Adrenal gland (tissue), 12 donors: Measurements from ENCODE around the gene RCAN1. TPM values are rescaled to one million over a fixed set of nuclear protein-coding genes. Genes with fewer than 3 reads are reported as not detected.
A peak's percentile ranks its signal among the peaks of the same experiment; 100 is the strongest.
"Not testable (repeated sequence)": the region's sequence is repeated elsewhere in the genome, so short reads cannot be mapped to it uniquely, and the experiment has no call there.

Experiments
- DNase-seq, 7 donors: peaks; one replicate each; pipeline ENCODE4 v3.0.0-alpha.2; 2019 to 2020
- H3K27ac ChIP-seq, 5 donors: fragments of 200-600 bp; sonication (generic) in 4 of 5; 1 replicate in 3 of 5; 2 replicates in 2 of 5; pipeline versions ENCODE4 v1.5.1 to v1.8.0; 2016 to 2020; ENCODE audit warnings: mild to moderate bottlenecking in 1 of 5
- H3K27me3 ChIP-seq: fragments of 200-600 bp; 2 replicates; pipeline ENCODE4 v1.8.0; 2021
- H3K36me3 ChIP-seq, 2 donors: fragments of 200-600 bp; replicated peaks in 1 of 2; 1 replicate in 1 of 2; 2 replicates in 1 of 2; pipeline versions ENCODE4 v1.5.1 to v1.8.0; 2018 to 2022
- H3K4me1 ChIP-seq, 2 donors: fragments of 200-600 bp; replicated peaks in 1 of 2; 1 replicate in 1 of 2; 2 replicates in 1 of 2; pipeline versions ENCODE4 v1.5.1 to v1.8.0; 2018 to 2021
- H3K4me3 ChIP-seq, 4 donors: fragments of 200-600 bp; sonication (generic) in 3 of 4; one replicate each; pipeline ENCODE4 v1.5.1; 2016 to 2018
- H3K9me3 ChIP-seq, 3 donors: fragments of 200-600 bp; sonication (generic) in 1 of 3; replicated peaks in 1 of 3; 1 replicate in 2 of 3; 2 replicates in 1 of 3; pipeline versions ENCODE4 v1.5.1 to v1.8.0; 2016 to 2021
- CTCF ChIP-seq, 6 experiments: fragments of 450-650 bp in 4 of 6; fragments of 200-600 bp in 2 of 6; sonication (generic) in 1 of 6; IDR thresholded peaks; 1 replicate in 5 of 6; 2 replicates in 1 of 6; pipeline versions ENCODE4 v1.5.1 to v1.8.0; 2016 to 2021; ENCODE audit warnings: antibody characterized with exemption in 6 of 6, mild to moderate bottlenecking in 2 of 6, moderate library complexity in 1 of 6
- POLR2A ChIP-seq, 2 donors: fragments of 450-650 bp; IDR thresholded peaks; one replicate each; pipeline ENCODE4 v1.6.1; 2017; ENCODE audit warnings: antibody characterized with exemption in 2 of 2, mild to moderate bottlenecking in 2 of 2, moderate library complexity in 1 of 2
- WGBS, 4 donors: extraction: QIAGEN DNeasy Blood & Tissue Kit in 2 of 4; methylation state at CpG; one replicate each; pipeline versions ENCODE4 v1.1.5 to v1.1.7; 2013 to 2017; 5-methylcytosine and 5-hydroxymethylcytosine counted together
- intact Hi-C, 2 donors: fragments of 100-400 bp; cut with DNase I; formaldehyde crosslinking; loops; one replicate each; pipeline versions ENCODE4 v1.14.1 to v1.15.0; 2022 to 2023
- polyA plus RNA-seq, 3 donors: library from polyadenylated mRNA; stranded (reverse); fragments of 200-250 nt in 2 of 3; fragments of 350-450 nt in 1 of 3; fragmentation: Illumina TruSeq in 1 of 3; extraction: RNeasy Lipid Tissue Mini Kit (QIAGEN cat#74804) in 1 of 3; gene quantifications; one replicate each; pipeline ENCODE4 v1.2.3, GENCODE V29; 2013 to 2014
- total RNA-seq, 9 donors: library from RNA; depleted of rRNA in 4 of 9; stranded (reverse); fragments of >200 nt in 4 of 9; fragments of 120-200 nt in 1 of 9; fragmentation: NEBNext Ultra II Directional in 1 of 9; extraction: Animal tissue kit (Norgen Biotek cat#: 25700) in 1 of 9; gene quantifications; one replicate each; pipeline versions ENCODE4 v1.1.0 to v1.2.4, GENCODE V29; 2013 to 2023
- donor health status: healthy with polysubstance abuse.
- donor health status: Bipolar disorder and iron deficiency.
- donor health status: DM: yes; HTN: yes; CAD: no.
- donor health status: DM: no; HTN: no; CAD: no.
- donor health status: DM: no; HTN: no; CAD: no.
- donor health status: DM: yes; HTN: yes; CAD: no.

The RCAN1 gene
- total and polyA plus RNA-seq, 12 donors = 11.5 to 74.4 (median 23.4) TPM

GRCh38 chr21:34558166-34558565, 56.7 kb downstream of the RCAN1 start:
- intact Hi-C loops = no loop called here
- no peaks in the 10 kb centered on the region for H3K36me3 ChIP-seq
- H3K9me3 ChIP-seq = no peaks in the 10 kb centered on the region
- H3K4me1 ChIP-seq = peaks cover 0 to 7% of the 10 kb centered on the region in 2 donors
- WGBS, 4 donors = 84 to 89% (median 88%) methylated on average over 5 of the region's 5 CpGs
- DNase-seq = no peak
- no peak overlapping the region for H3K27ac ChIP-seq
- no peaks in the 10 kb centered on the region for H3K27me3 ChIP-seq
- no peak for TF ChIP-seq CTCF (IDR thresholded peaks at IDR 0.05)
- TF ChIP-seq POLR2A (IDR thresholded peaks at IDR 0.05) = no peak
- no peak overlapping the region for H3K4me3 ChIP-seq

GRCh38 chr21:34557261-34557660, 57.7 kb downstream of the RCAN1 start:
- H3K9me3 ChIP-seq = no peaks in the 10 kb centered on the region
- intact Hi-C loops = no loop called here
- H3K27ac ChIP-seq = no peak overlapping the region
- TF ChIP-seq CTCF (IDR thresholded peaks at IDR 0.05) = no peak
- TF ChIP-seq POLR2A (IDR thresholded peaks at IDR 0.05) = no peak
- no peak for DNase-seq
- H3K27me3 ChIP-seq = no peaks in the 10 kb centered on the region
- WGBS, 4 donors = 79 to 88% (median 86%) methylated on average over 5 of the region's 5 CpGs
- peaks cover 0 to 15% of the 10 kb centered on the region in 2 donors for H3K4me1 ChIP-seq
- H3K36me3 ChIP-seq = no peaks in the 10 kb centered on the region
- H3K4me3 ChIP-seq = no peak overlapping the region

GRCh38 chr21:34554670-34555069, 60.2 kb downstream of the RCAN1 start:
- H3K9me3 ChIP-seq, intact Hi-C loops, H3K27me3 ChIP-seq, DNase-seq, H3K27ac ChIP-seq, H3K36me3 ChIP-seq, H3K4me3 ChIP-seq: not testable (repeated sequence)
- WGBS, 4 donors = 80 to 92% (median 87%) methylated on average over 2 of the region's 2 CpGs
- peaks cover 0 to 16% of the 10 kb centered on the region in 2 donors for H3K4me1 ChIP-seq

- no peak for DNase-seq
- TF ChIP-seq CTCF (IDR thresholded peaks at IDR 0.05) (no peak), POLR2A (IDR thresholded peaks at IDR 0.05) (no peak)
- Histone ChIP-seq H3K9me3 (no peaks in the 10 kb centered on the region), H3K4me1 (peaks cover 0 to 16% of the 10 kb centered on the region in 2 donors), H3K27ac (no peak overlapping the region), H3K36me3 (no peaks in the 10 kb centered on the region), H3K4me3 (no peak overlapping the region), H3K27me3 (no peaks in the 10 kb centered on the region)
- intact Hi-C loops = no loop called here
- 93 to 96% (median 94%) methylated on average over 4 of the region's 4 CpGs for WGBS, 4 donors
Observed at GRCh38 chr21:34554227-34554626, 60.7 kb downstream of the RCAN1 start.

GRCh38 chr21:34553151-34553952, 61.6 kb downstream of the RCAN1 start:
- Histone ChIP-seq H3K27me3 (no peaks in the 10 kb centered on the region), H3K9me3 (no peaks in the 10 kb centered on the region), H3K27ac (peak overlapping the region in 1 of 5 donors; percentile 65), H3K36me3 (no peaks in the 10 kb centered on the region), H3K4me3 (no peak overlapping the region), H3K4me1 (peaks cover 0 to 16% of the 10 kb centered on the region in 2 donors)
- intact Hi-C loops = no loop called here
- WGBS, 4 donors = 65 to 70% (median 68%) methylated on average over 9 of the region's 9 CpGs
- TF ChIP-seq CTCF (IDR thresholded peaks at IDR 0.05) (no peak), POLR2A (IDR thresholded peaks at IDR 0.05) (no peak)
- no peak for DNase-seq
